Urinary bladder (tissue), 4 donors: Measurements from ENCODE around the gene VSIG8. TPM values are rescaled to one million over a fixed set of nuclear protein-coding genes. Genes with fewer than 3 reads are reported as not detected.

Experiments used
- DNase-seq: peaks from one replicate; pipeline ENCODE4 v3.0.0-alpha.2; 2015; ENCODE audit errors: extremely low spot score
- H3K27ac ChIP-seq: one replicate; pipeline ENCODE4 v1.5.1; 2013; ENCODE audit warnings: low read depth, mild to moderate bottlenecking, moderate library complexity
- H3K36me3 ChIP-seq: one replicate; pipeline ENCODE4 v1.6.1; 2013; ENCODE audit warnings: mild to moderate bottlenecking, moderate library complexity; ENCODE audit not compliant: insufficient read depth
- H3K4me1 ChIP-seq: one replicate; pipeline ENCODE4 v1.6.1; 2013; ENCODE audit warnings: mild to moderate bottlenecking, moderate library complexity; ENCODE audit not compliant: insufficient read depth
- H3K4me3 ChIP-seq: one replicate; pipeline ENCODE4 v1.5.1; 2013; ENCODE audit warnings: low read depth, low read length
- WGBS: extraction: QIAGEN DNeasy Blood & Tissue Kit; methylation state at CpG from one replicate; pipeline ENCODE4 v1.1.7; 2013; 5-methylcytosine and 5-hydroxymethylcytosine counted together
- polyA plus RNA-seq: library from polyadenylated mRNA; stranded (reverse); fragments of 200-250 nt; gene quantifications from one replicate; pipeline ENCODE4 v1.2.3, GENCODE V29; 2013
- total RNA-seq: library from RNA; depleted of rRNA; stranded (reverse); fragments of >200 nt; gene quantifications from one replicate; pipeline ENCODE4 v1.2.3, GENCODE V29; 2014
- donor health status: healthy with polysubstance abuse.
- donor health status: healthy.

The VSIG8 gene
- total and polyA plus RNA-seq, 2 donors, result 0.05 TPM; not detected in 1

- 71% methylated on average over 6 of the region's 6 CpGs for WGBS
- no peak for DNase-seq
These were observed 33.5 kb upstream of the VSIG8 start for GRCh38 chr1:159895836-159896545.

GRCh38 chr1:159895286-159895685 is 32.8 kb upstream of the VSIG8 start:
- Histone ChIP-seq H3K4me1 (peaks cover 2% of the 10 kb centered on the region), H3K27ac (no peak overlapping the region), H3K36me3 (no peaks in the 10 kb centered on the region), H3K4me3 (no peak overlapping the region)
- 76% methylated on average over 3 of the region's 3 CpGs for WGBS
- DNase-seq, result no peak

More at GRCh38 chr1:159895836-159896545, 33.5 kb upstream of the VSIG8 start:
- Histone ChIP-seq H3K4me3 (no peak overlapping the region), H3K36me3 (no peaks in the 10 kb centered on the region), H3K27ac (no peak overlapping the region), H3K4me1 (peaks cover 2% of the 10 kb centered on the region)

GRCh38 chr1:159892944-159893343 is 30.5 kb upstream of the VSIG8 start:
- 86% methylated on average over 5 of the region's 5 CpGs for WGBS
- no peaks in the 10 kb centered on the region for H3K36me3 ChIP-seq
- no peak overlapping the region for H3K27ac ChIP-seq
- H3K4me3 ChIP-seq, result no peak overlapping the region
- no peaks in the 10 kb centered on the region for H3K4me1 ChIP-seq
- no peak for DNase-seq

GRCh38 chr1:159891275-159892157 is 29.1 kb upstream of the VSIG8 start:
- 51% methylated on average over 7 of the region's 7 CpGs for WGBS
- Histone ChIP-seq H3K4me1 (no peaks in the 10 kb centered on the region), H3K36me3 (no peaks in the 10 kb centered on the region), H3K27ac (no peak overlapping the region), H3K4me3 (no peak overlapping the region)
- no peak for DNase-seq

- no peak overlapping the region for H3K4me3 ChIP-seq
- H3K27ac ChIP-seq, result no peak overlapping the region
These were observed 27.9 kb upstream of the VSIG8 start for GRCh38 chr1:159890390-159890789.

GRCh38 chr1:159889821-159890252 is 27.4 kb upstream of the VSIG8 start:
- no peak overlapping the region for H3K27ac ChIP-seq
- 30% methylated on average over 2 of the region's 2 CpGs for WGBS
- H3K36me3 ChIP-seq, result no peaks in the 10 kb centered on the region
- H3K4me1 ChIP-seq, result no peaks in the 10 kb centered on the region
- H3K4me3 ChIP-seq, result no peak overlapping the region
- DNase-seq, result no peak

More at GRCh38 chr1:159890390-159890789, 27.9 kb upstream of the VSIG8 start:
- WGBS, result 79% methylated on average over 8 of the region's 8 CpGs
- Histone ChIP-seq H3K36me3 (no peaks in the 10 kb centered on the region), H3K4me1 (no peaks in the 10 kb centered on the region)
- DNase-seq, result no peak

GRCh38 chr1:159889202-159889601 is 26.7 kb upstream of the VSIG8 start:
- DNase-seq, result no peak
- Histone ChIP-seq H3K36me3 (no peaks in the 10 kb centered on the region), H3K4me1 (no peaks in the 10 kb centered on the region), H3K4me3 (no peak overlapping the region), H3K27ac (no peak overlapping the region)
- WGBS, result 92% methylated on average over 4 of the region's 4 CpGs

GRCh38 chr1:159884296-159884695 is 21.8 kb upstream of the VSIG8 start:
- no peaks in the 10 kb centered on the region for H3K4me1 ChIP-seq
- no peak overlapping the region for H3K4me3 ChIP-seq
- H3K36me3 ChIP-seq, result no peaks in the 10 kb centered on the region
- WGBS, result 80% methylated on average over 8 of the region's 8 CpGs
- no peak for DNase-seq
- H3K27ac ChIP-seq, result no peak overlapping the region

- H3K4me3 ChIP-seq, result no peak overlapping the region
- no peaks in the 10 kb centered on the region for H3K4me1 ChIP-seq
- no peaks in the 10 kb centered on the region for H3K36me3 ChIP-seq
- 78% methylated on average over 4 of the region's 4 CpGs for WGBS
- DNase-seq, result no peak
- H3K27ac ChIP-seq, result no peak overlapping the region
These were observed 20.7 kb upstream of the VSIG8 start for GRCh38 chr1:159883134-159883533.

GRCh38 chr1:159882527-159882862 is 20.0 kb upstream of the VSIG8 start:
- 90% methylated on average over 2 of the region's 2 CpGs for WGBS
- Histone ChIP-seq H3K4me1 (no peaks in the 10 kb centered on the region), H3K27ac (no peak overlapping the region), H3K36me3 (no peaks in the 10 kb centered on the region), H3K4me3 (no peak overlapping the region)
- no peak for DNase-seq

- H3K36me3 ChIP-seq, result no peaks in the 10 kb centered on the region
- H3K4me3 ChIP-seq, result no peak overlapping the region
- H3K4me1 ChIP-seq, result no peaks in the 10 kb centered on the region
- peak; percentile 55 for DNase-seq
- WGBS, result 62% methylated on average over 6 of the region's 6 CpGs
- peak overlapping the region; percentile 59 for H3K27ac ChIP-seq
These were observed 19.4 kb upstream of the VSIG8 start for GRCh38 chr1:159881622-159882526.

- no peaks in the 10 kb centered on the region for H3K4me1 ChIP-seq
- no peak overlapping the region for H3K27ac ChIP-seq
- no peaks in the 10 kb centered on the region for H3K36me3 ChIP-seq
- no peak overlapping the region for H3K4me3 ChIP-seq
- DNase-seq, result no peak
- WGBS, result 93% methylated on average over 3 of the region's 3 CpGs
These were observed 18.0 kb upstream of the VSIG8 start for GRCh38 chr1:159880430-159880829.

GRCh38 chr1:159879977-159880376 is 17.5 kb upstream of the VSIG8 start:
- H3K36me3 ChIP-seq, result no peaks in the 10 kb centered on the region
- WGBS, result 86% methylated on average over 4 of the region's 4 CpGs
- H3K4me1 ChIP-seq, result no peaks in the 10 kb centered on the region
- DNase-seq, result no peak
- no peak overlapping the region for H3K4me3 ChIP-seq
- H3K27ac ChIP-seq, result no peak overlapping the region
